Osteoblast (primary cell): ENCODE results near the gene RASAL2. TPM values are rescaled to one million over a fixed set of nuclear protein-coding genes. Genes with fewer than 3 reads are reported as not detected.
A peak's percentile ranks its signal among the peaks of the same experiment; 100 is the strongest.

Experiments used
- DNase-seq: peaks from one replicate; pipeline ENCODE4 v3.0.0; 2011; ENCODE audit warnings: low spot score, mixed read lengths; ENCODE audit not compliant: insufficient read length; ENCODE audit errors: missing footprints
- H2AFZ ChIP-seq: 2 replicates; pipeline ENCODE4 v1.6.0; 2011; ENCODE audit warnings: mild to moderate bottlenecking, low read length
- H3K27ac ChIP-seq: 2 replicates; pipeline ENCODE4 v1.5.1; 2011; ENCODE audit warnings: mild to moderate bottlenecking, low read depth, low read length, moderate library complexity
- H3K27me3 ChIP-seq: 2 replicates; pipeline ENCODE4 v1.6.0; 2012; ENCODE audit warnings: mild to moderate bottlenecking, control low read depth, inconsistent platforms, low read length, moderate library complexity; ENCODE audit not compliant: insufficient read depth
- H3K36me3 ChIP-seq: 2 replicates; pipeline ENCODE4 v1.5.1; 2011; ENCODE audit warnings: mild to moderate bottlenecking, low read length, control low read depth, moderate library complexity; ENCODE audit not compliant: insufficient read depth
- H3K4me1 ChIP-seq: 2 replicates; pipeline ENCODE4 v1.5.1; 2011; ENCODE audit warnings: mild to moderate bottlenecking, low read length, control low read depth, moderate library complexity; ENCODE audit not compliant: insufficient read depth
- H3K4me2 ChIP-seq: 2 replicates; pipeline ENCODE4 v1.6.0; 2011; ENCODE audit warnings: mild to moderate bottlenecking, low read length; ENCODE audit not compliant: insufficient read depth
- H3K4me3 ChIP-seq: fragments of 200-600 bp; sonication (generic); 3 replicates; pipeline ENCODE4 v1.5.1; 2012; ENCODE audit warnings: mild to moderate bottlenecking, low read length, inconsistent platforms; ENCODE audit not compliant: insufficient read depth
- H3K79me2 ChIP-seq: 2 replicates; pipeline ENCODE4 v1.6.0; 2012; ENCODE audit warnings: mild to moderate bottlenecking, low read length, control low read depth, inconsistent platforms; ENCODE audit not compliant: insufficient read depth
- H3K9me3 ChIP-seq: 2 replicates; pipeline ENCODE4 v1.5.1; 2011; ENCODE audit warnings: low read depth, low read length, control low read depth
- H4K20me1 ChIP-seq: 2 replicates; pipeline ENCODE4 v1.6.0; 2012; ENCODE audit warnings: mild to moderate bottlenecking, low read length, control low read depth; ENCODE audit not compliant: insufficient read depth
- CTCF ChIP-seq: IDR thresholded peaks from 2 replicates; pipeline ENCODE4 v1.5.1; 2011; ENCODE audit warnings: mild to moderate bottlenecking, low read depth, low read length, moderate library complexity; ENCODE audit errors: extremely low read depth
- total RNA-seq: library from RNA; depleted of rRNA; stranded (reverse); fragments of >200 nt; gene quantifications from 2 replicates; pipeline ENCODE4 v1.2.3, GENCODE V29; 2012

Gene RASAL2
- total RNA-seq, 1 donor = 59.4 TPM

DNA sequence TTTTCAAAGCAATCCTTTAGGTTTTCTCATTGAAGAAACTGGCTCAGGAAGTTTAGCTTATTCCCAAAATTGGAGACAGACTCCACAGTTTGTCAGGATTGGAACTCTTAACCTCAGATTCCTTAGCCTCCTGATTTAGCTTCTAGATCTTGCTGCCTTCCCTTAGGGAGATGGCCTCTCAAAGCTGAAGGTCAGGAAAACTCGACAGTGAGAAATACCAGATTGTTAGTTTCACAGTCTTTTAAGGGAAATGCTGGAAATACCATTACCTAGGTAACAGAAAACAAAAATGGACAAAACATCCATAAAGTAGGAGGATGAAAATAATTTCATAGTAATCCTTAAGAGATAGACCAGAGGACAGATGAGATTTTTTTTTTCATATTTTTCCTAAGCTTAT, 7.8 kb downstream of the RASAL2 start:
- DNase-seq = no peak
- H3K4me2 ChIP-seq = peak overlapping the region; percentile 32
- peak overlapping the region; percentile 60 for H3K27ac ChIP-seq

GRCh38 chr1:178102218-178102617, 8.3 kb downstream of the RASAL2 start:
- H3K36me3 ChIP-seq = no peaks in the 10 kb centered on the region
- no peaks in the 10 kb centered on the region for H3K27me3 ChIP-seq
- H3K4me1 ChIP-seq = peaks cover 22% of the 10 kb centered on the region
- H3K4me3 ChIP-seq = no peak overlapping the region
- no peak overlapping the region for H3K4me2 ChIP-seq
- H3K27ac ChIP-seq = peak overlapping the region; percentile 60
- no peak for TF ChIP-seq CTCF
- H3K9me3 ChIP-seq = no peaks in the 10 kb centered on the region
- H3K79me2 ChIP-seq = peaks cover 100% of the 10 kb centered on the region
- no peak overlapping the region for H2AFZ ChIP-seq
- peaks cover 10% of the 10 kb centered on the region for H4K20me1 ChIP-seq
- DNase-seq = no peak

More for the DNA sequence above, 7.8 kb downstream of the RASAL2 start:
- no peaks in the 10 kb centered on the region for H3K36me3 ChIP-seq
- TF ChIP-seq CTCF = no peak
- H3K4me1 ChIP-seq = peaks cover 25% of the 10 kb centered on the region
- peaks cover 100% of the 10 kb centered on the region for H3K79me2 ChIP-seq
- no peak overlapping the region for H2AFZ ChIP-seq
- no peak overlapping the region for H3K4me3 ChIP-seq
- peaks cover 15% of the 10 kb centered on the region for H4K20me1 ChIP-seq
- H3K9me3 ChIP-seq = no peaks in the 10 kb centered on the region
- no peaks in the 10 kb centered on the region for H3K27me3 ChIP-seq

- Histone ChIP-seq H3K27ac (no peak overlapping the region), H4K20me1 (peaks cover 22% of the 10 kb centered on the region), H3K4me1 (peaks cover 11% of the 10 kb centered on the region), H3K79me2 (peaks cover 94% of the 10 kb centered on the region), H3K27me3 (no peaks in the 10 kb centered on the region), H2AFZ (no peak overlapping the region), H3K36me3 (no peaks in the 10 kb centered on the region), H3K4me3 (no peak overlapping the region), H3K9me3 (no peaks in the 10 kb centered on the region), H3K4me2 (no peak overlapping the region)
- no peak for TF ChIP-seq CTCF
- DNase-seq = no peak
These were observed 13.9 kb downstream of the RASAL2 start for GRCh38 chr1:178107823-178108222.

DNA sequence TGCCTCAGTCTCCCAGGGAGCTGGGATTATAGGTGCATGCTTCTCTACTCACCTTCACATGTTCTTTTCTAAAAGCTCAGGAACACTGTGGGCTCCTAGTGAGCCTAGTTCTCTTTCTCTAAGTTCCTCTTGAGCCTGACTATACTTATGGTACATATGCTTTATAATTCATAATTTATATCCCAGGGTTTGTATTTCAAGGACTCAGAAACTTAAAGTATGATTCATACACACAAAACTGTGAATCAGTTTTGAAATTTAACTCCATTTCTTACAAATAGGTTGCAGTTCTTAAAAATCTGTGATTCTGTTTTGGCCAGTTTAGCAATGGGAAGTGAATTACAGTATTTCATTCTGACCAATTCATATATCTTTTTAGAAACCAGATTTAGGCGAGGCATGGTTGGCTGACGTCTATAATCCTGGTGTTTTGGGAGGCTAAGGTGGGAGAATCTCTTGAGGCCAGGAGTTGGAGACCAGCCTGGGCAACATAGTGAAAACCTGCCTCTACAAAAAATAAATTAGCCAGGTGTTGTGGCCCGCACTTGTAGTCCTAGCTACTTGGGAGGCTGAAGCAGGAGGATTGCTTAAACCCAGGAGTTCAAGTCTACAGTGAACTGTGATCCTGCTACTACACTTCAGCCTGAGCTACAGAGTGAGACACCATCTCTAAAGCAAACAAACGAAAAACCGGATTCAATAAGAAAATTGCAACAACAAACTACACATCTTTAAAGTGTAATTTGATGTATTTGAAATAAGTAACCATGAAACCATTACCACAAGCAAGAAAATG, 15.6 kb downstream of the RASAL2 start:
- no peaks in the 10 kb centered on the region for H3K9me3 ChIP-seq
- H4K20me1 ChIP-seq = peaks cover 26% of the 10 kb centered on the region
- H3K4me2 ChIP-seq = peak overlapping the region; percentile 42
- no peak for TF ChIP-seq CTCF
- H3K4me3 ChIP-seq = no peak overlapping the region
- no peaks in the 10 kb centered on the region for H3K27me3 ChIP-seq
- no peak for DNase-seq
- H2AFZ ChIP-seq = no peak overlapping the region
- peaks cover 11% of the 10 kb centered on the region for H3K4me1 ChIP-seq
- H3K27ac ChIP-seq = peak overlapping the region; percentile 50
- H3K79me2 ChIP-seq = peaks cover 93% of the 10 kb centered on the region
- no peaks in the 10 kb centered on the region for H3K36me3 ChIP-seq
